Activated CD8-positive, alpha-beta T cell treated with anti-CD3 and anti-CD28 coated beads for 36 hours (primary cell): ENCODE data around the gene TMEM31. TPM values are rescaled to one million over a fixed set of nuclear protein-coding genes. Genes with fewer than 3 reads are reported as not detected.

ENCODE experiments used
- ATAC-seq: fragments of 200-7000 bp; cut with Tn5 transposase; one replicate; pipeline ENCODE4 v1.10.0; 2021; ENCODE audit warnings: mild to moderate bottlenecking, moderate library complexity
- CTCF ChIA-PET: fragments of 350-600 bp; sonication (Branson Sonifier 250); formaldehyde crosslinking; loops from one replicate; lab custom pipeline; 2021; ENCODE audit warnings: antibody characterized with exemption; lab: Charles Lee
- POLR2A ChIA-PET: fragments of 350-600 bp; sonication (Branson Sonifier 250); formaldehyde crosslinking; loops from one replicate; lab custom pipeline; 2021; ENCODE audit warnings: antibody characterized with exemption; lab: Charles Lee
- DNase-seq: peaks from one replicate; pipeline ENCODE4 v3.0.0-alpha.2; 2020
- H3K27ac Mint-ChIP-seq: one replicate; pipeline ENCODE4 v1.8.0; 2021; ENCODE audit warnings: mild to moderate bottlenecking, mixed read lengths
- H3K27me3 Mint-ChIP-seq: one replicate; pipeline ENCODE4 v1.8.0; 2021; ENCODE audit warnings: mixed read lengths
- H3K36me3 Mint-ChIP-seq: one replicate; pipeline ENCODE4 v1.8.0; 2021; ENCODE audit warnings: low read depth, mixed read lengths
- H3K4me1 Mint-ChIP-seq: one replicate; pipeline ENCODE4 v1.8.0; 2021; ENCODE audit warnings: low read depth, mixed read lengths
- H3K4me3 Mint-ChIP-seq: one replicate; pipeline ENCODE4 v1.8.0; 2021; ENCODE audit warnings: mild to moderate bottlenecking, moderate library complexity, mixed read lengths
- H3K9me3 Mint-ChIP-seq: one replicate; pipeline ENCODE4 v1.8.0; 2021; ENCODE audit warnings: mixed read lengths
- intact Hi-C: fragments of 100-400 bp; cut with micrococcal nuclease; formaldehyde crosslinking; loops from one replicate; pipeline ENCODE4 v1.10.0; 2022
- total RNA-seq, 2 experiments: library from RNA; stranded (reverse); gene quantifications; one replicate each; pipeline ENCODE4 v1.2.3, GENCODE V29; 2021
- TF ChIP-seq, protein P1 (sequence below): fragments of 200-600 bp; IDR thresholded peaks from one replicate; pipeline ENCODE4 v1.8.0; 2022; ENCODE audit warnings: antibody characterized with exemption, mild to moderate bottlenecking

The TMEM31 gene
- total RNA-seq, 2 experiments from 2014 or later = 0.52 to 1.1 TPM

- Mint-ChIP-seq H3K4me3 (no peak overlapping the region), H3K27ac (no peak overlapping the region), H3K9me3 (no peaks in the 10 kb centered on the region), H3K36me3 (no peaks in the 10 kb centered on the region), H3K4me1 (no peaks in the 10 kb centered on the region), H3K27me3 (no peaks in the 10 kb centered on the region)
- ChIA-PET CTCF (no interaction called here), POLR2A (no interaction called here)
- ATAC-seq (no peak), DNase-seq (no peak)
- intact Hi-C loops = no loop called here
- TF ChIP-seq, protein P1, sequence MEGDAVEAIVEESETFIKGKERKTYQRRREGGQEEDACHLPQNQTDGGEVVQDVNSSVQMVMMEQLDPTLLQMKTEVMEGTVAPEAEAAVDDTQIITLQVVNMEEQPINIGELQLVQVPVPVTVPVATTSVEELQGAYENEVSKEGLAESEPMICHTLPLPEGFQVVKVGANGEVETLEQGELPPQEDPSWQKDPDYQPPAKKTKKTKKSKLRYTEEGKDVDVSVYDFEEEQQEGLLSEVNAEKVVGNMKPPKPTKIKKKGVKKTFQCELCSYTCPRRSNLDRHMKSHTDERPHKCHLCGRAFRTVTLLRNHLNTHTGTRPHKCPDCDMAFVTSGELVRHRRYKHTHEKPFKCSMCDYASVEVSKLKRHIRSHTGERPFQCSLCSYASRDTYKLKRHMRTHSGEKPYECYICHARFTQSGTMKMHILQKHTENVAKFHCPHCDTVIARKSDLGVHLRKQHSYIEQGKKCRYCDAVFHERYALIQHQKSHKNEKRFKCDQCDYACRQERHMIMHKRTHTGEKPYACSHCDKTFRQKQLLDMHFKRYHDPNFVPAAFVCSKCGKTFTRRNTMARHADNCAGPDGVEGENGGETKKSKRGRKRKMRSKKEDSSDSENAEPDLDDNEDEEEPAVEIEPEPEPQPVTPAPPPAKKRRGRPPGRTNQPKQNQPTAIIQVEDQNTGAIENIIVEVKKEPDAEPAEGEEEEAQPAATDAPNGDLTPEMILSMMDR = no peak
Measured at GRCh38 chrX:103718120-103718519, 7.4 kb downstream of the TMEM31 start.

- POLR2A ChIA-PET = no interaction called here
Measured at GRCh38 chrX:103722505-103722904, 11.8 kb downstream of the TMEM31 start.

GRCh38 chrX:103726477-103726876 lies 15.8 kb downstream of the TMEM31 start:
- Mint-ChIP-seq H3K4me3 (no peak overlapping the region), H3K27me3 (no peaks in the 10 kb centered on the region)

More at GRCh38 chrX:103722505-103722904, 11.8 kb downstream of the TMEM31 start:
- ATAC-seq = no peak
- Mint-ChIP-seq H3K4me1 (no peaks in the 10 kb centered on the region), H3K36me3 (no peaks in the 10 kb centered on the region), H3K9me3 (no peaks in the 10 kb centered on the region), H3K27ac (no peak overlapping the region), H3K27me3 (no peaks in the 10 kb centered on the region), H3K4me3 (no peak overlapping the region)
- intact Hi-C loops = no loop called here
- TF ChIP-seq, protein P1 = no peak
- CTCF ChIA-PET = interaction anchor here (1.9 kb wide), 1 partner anchor 11 kb away, joined by 9 read pairs; no protein-coding TSS in a partner anchor
- no peak for DNase-seq

DNA sequence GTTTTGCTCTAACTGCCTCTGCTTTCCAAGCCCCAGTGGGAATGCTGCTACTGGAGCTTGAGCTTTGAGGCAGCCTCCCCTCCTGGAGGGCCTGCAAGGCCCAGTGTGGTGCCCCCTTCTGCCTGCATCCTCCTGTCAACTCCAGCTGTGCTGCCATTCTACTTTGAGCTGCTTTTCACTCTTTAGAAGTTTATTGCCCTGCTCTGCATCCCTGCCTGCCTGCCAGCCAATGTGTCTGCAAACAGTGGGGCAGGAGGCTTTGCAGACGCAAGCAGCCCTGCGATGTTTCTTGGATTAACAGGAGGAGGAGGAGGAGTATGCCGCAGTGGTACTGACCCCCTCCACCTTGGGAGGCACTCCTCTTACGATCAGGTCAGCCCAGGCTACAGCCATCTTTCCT lies 16.4 kb downstream of the TMEM31 start:
- Mint-ChIP-seq H3K27me3 (no peaks in the 10 kb centered on the region), H3K9me3 (no peaks in the 10 kb centered on the region), H3K4me1 (peaks cover 5% of the 10 kb centered on the region), H3K27ac (no peak overlapping the region), H3K4me3 (no peak overlapping the region), H3K36me3 (no peaks in the 10 kb centered on the region)
- CTCF ChIA-PET = interaction anchor here (1.6 kb wide), 1 partner anchor 15 kb away, joined by 4 read pairs; no protein-coding TSS in a partner anchor
- POLR2A ChIA-PET = no interaction called here
- intact Hi-C loops = no loop called here
- no peak for ATAC-seq
- TF ChIP-seq, protein P1 = no peak
- no peak for DNase-seq

More at GRCh38 chrX:103726477-103726876, 15.8 kb downstream of the TMEM31 start:
- Mint-ChIP-seq H3K27ac (no peak overlapping the region), H3K36me3 (no peaks in the 10 kb centered on the region), H3K9me3 (no peaks in the 10 kb centered on the region), H3K4me1 (peaks cover 5% of the 10 kb centered on the region)
- no peak for DNase-seq
- ChIA-PET POLR2A (no interaction called here), CTCF (no interaction called here)
- ATAC-seq = no peak
- TF ChIP-seq, protein P1 = no peak
- intact Hi-C loops = no loop called here

DNA sequence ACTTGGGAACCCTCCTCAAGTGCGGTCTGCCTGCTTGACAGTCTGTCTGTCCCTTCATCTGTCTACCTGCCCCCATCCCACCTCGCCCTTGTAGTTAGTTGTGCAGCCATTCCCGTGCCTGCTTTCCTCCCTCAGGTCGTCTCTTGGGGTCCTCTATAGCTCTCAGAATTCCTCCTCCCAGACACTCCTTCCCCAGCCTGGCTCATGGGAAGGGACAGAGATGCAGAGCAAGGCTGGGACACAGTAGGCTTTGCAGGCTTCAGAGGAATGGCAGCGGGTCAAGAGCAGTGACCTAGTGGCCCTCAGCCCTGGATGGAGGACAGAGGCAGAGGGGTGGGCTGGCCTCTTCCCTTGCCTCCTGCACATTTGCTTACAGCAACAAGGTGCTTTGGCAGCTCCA lies 18.3 kb downstream of the TMEM31 start:
- no peaks in the 10 kb centered on the region for H3K9me3 Mint-ChIP-seq
- no peak for ATAC-seq
- POLR2A ChIA-PET = no interaction called here

More for the DNA sequence above, 18.3 kb downstream of the TMEM31 start:
- intact Hi-C loops = no loop called here
- H3K4me3 Mint-ChIP-seq = no peak overlapping the region
- TF ChIP-seq, protein P1 = no peak
- H3K36me3 Mint-ChIP-seq = no peaks in the 10 kb centered on the region
- H3K27ac Mint-ChIP-seq = no peak overlapping the region
- H3K27me3 Mint-ChIP-seq = peaks cover 1% of the 10 kb centered on the region
- CTCF ChIA-PET = interaction anchor here (1.1 kb wide), 1 partner anchor 15 kb away, joined by 3 read pairs; no protein-coding TSS in a partner anchor
- H3K4me1 Mint-ChIP-seq = peaks cover 7% of the 10 kb centered on the region
- no peak for DNase-seq
